Endothelial cell of umbilical vein (primary cell): Measurements from ENCODE around the gene METTL2A. TPM values are rescaled to one million over a fixed set of nuclear protein-coding genes. Genes with fewer than 3 reads are reported as not detected.
"Not testable (repeated sequence)": the region's sequence is repeated elsewhere in the genome, so short reads cannot be mapped to it uniquely, and the experiment has no call there.

Source experiments
- BruUV-seq: library from RNA; stranded (reverse); fragments of 400-500 nt; replicated peaks from 2 replicates; lab custom pipeline; 2021; lab: Mats Ljungman, UMichigan
- CTCF ChIA-PET: fragments of 300-600, 350-600 bp; sonication (Branson Sonifier 250); formaldehyde crosslinking; loops from one replicate; lab custom pipeline; 2021; ENCODE audit warnings: antibody characterized with exemption, inconsistent platforms; lab: Charles Lee
- POLR2A ChIA-PET: fragments of 300-600, 350-600 bp; sonication (Branson Sonifier 250); formaldehyde crosslinking; loops from one replicate; lab custom pipeline; 2021; ENCODE audit warnings: antibody characterized with exemption, inconsistent platforms; lab: Charles Lee
- DNase-seq: peaks from one replicate; pipeline ENCODE4 v3.0.0-alpha.2; 2011; ENCODE audit warnings: low read depth, low spot score
- FAIRE-seq: peaks from 2 replicates; lab custom pipeline; 2011; peaks lifted over from hg19 to GRCh38; lab: Jason Lieb, UNC
- H2AFZ ChIP-seq: 2 replicates; pipeline ENCODE4 v1.6.0; 2012; ENCODE audit warnings: low read depth, low read length, control low read depth, inconsistent platforms
- H3K27ac ChIP-seq: 2 replicates; pipeline ENCODE4 v1.5.1; 2011; ENCODE audit warnings: low read depth, mild to moderate bottlenecking, control low read depth, low read length, moderate library complexity; ENCODE audit not compliant: insufficient read depth
- H3K27me3 ChIP-seq, 2 experiments: 2 replicates each; pipeline versions ENCODE4 v1.6.0 to v1.6.1; 2011; ENCODE audit warnings: low read length in 2 of 2, mixed read lengths in 1 of 2; ENCODE audit not compliant: control insufficient read depth in 2 of 2, insufficient read depth in 2 of 2
- H3K36me3 ChIP-seq, 2 experiments: 2 replicates in 1 of 2; 3 replicates in 1 of 2; pipeline ENCODE4 v1.5.1; 2011; ENCODE audit warnings: low read length in 2 of 2, mild to moderate bottlenecking in 1 of 2, moderate library complexity in 1 of 2; ENCODE audit not compliant: control insufficient read depth in 2 of 2, insufficient read depth in 2 of 2; ENCODE audit errors: extremely low read depth in 1 of 2
- H3K4me1 ChIP-seq: 3 replicates; pipeline ENCODE4 v1.5.1; 2011; ENCODE audit warnings: mild to moderate bottlenecking, low read length; ENCODE audit not compliant: control insufficient read depth, insufficient read depth; ENCODE audit errors: extremely low read depth
- H3K4me2 ChIP-seq: 2 replicates; pipeline ENCODE4 v1.6.1; 2011; ENCODE audit warnings: low read length, control low read depth, mixed read lengths; ENCODE audit not compliant: insufficient read depth
- H3K4me3 ChIP-seq, 3 experiments: fragments of 200-600 bp in 1 of 3; sonication (generic), shearing (Covaris generic) in 1 of 3; replicated peaks in 1 of 3; 2 replicates each; pipeline ENCODE4 v1.5.1; 2011 to 2016; ENCODE audit warnings: control low read depth in 3 of 3, low read length in 3 of 3, mild to moderate bottlenecking in 2 of 3, inconsistent platforms in 1 of 3, low read depth in 1 of 3, moderate library complexity in 1 of 3; ENCODE audit not compliant: insufficient read depth in 1 of 3
- H3K79me2 ChIP-seq: 2 replicates; pipeline ENCODE4 v1.6.0; 2012; ENCODE audit warnings: low read length, inconsistent platforms; ENCODE audit not compliant: control insufficient read depth, insufficient read depth
- H3K9ac ChIP-seq: replicated peaks from 2 replicates; pipeline ENCODE3; 2011; ENCODE audit warnings: low read length, control low read depth; ENCODE audit not compliant: insufficient read depth; ENCODE audit errors: extremely low read depth
- H3K9me1 ChIP-seq: replicated peaks from 3 replicates; pipeline ENCODE4 v1.6.0; 2011; ENCODE audit warnings: mild to moderate bottlenecking, low read length; ENCODE audit not compliant: control insufficient read depth, insufficient read depth; ENCODE audit errors: extremely low read depth
- H3K9me3 ChIP-seq: replicated peaks from 2 replicates; pipeline ENCODE4 v1.5.1; 2012; ENCODE audit warnings: low read length, inconsistent platforms; ENCODE audit not compliant: control insufficient read depth, insufficient read depth
- H4K20me1 ChIP-seq: replicated peaks from 2 replicates; pipeline ENCODE3; 2011; ENCODE audit warnings: mild to moderate bottlenecking, low read length; ENCODE audit not compliant: control insufficient read depth, insufficient read depth; ENCODE audit errors: extremely low read depth
- dilution Hi-C: fragments of 300-500 bp; cut with MboI; formaldehyde crosslinking; loops from one replicate; pipeline ENCODE4 v1.15.0; 2019; ENCODE audit warnings: low sequenced_read_pairs; ENCODE audit not compliant: extremely low pct_ligation_motif_present
- intact Hi-C: fragments of 100-400 bp; cut with micrococcal nuclease; formaldehyde crosslinking; loops from one replicate; pipeline ENCODE4 v1.10.0; 2022
- polyA plus RNA-seq, 4 experiments: library from polyadenylated mRNA; depleted of rRNA in 3 of 4; stranded (reverse) in 3 of 4; unstranded in 1 of 4; fragments of >200 nt; gene quantifications; 2 replicates each; pipeline versions ENCODE4 v1.2.1 to v1.2.3, GENCODE V29; 2011 to 2012; ENCODE audit warnings: missing spikeins in 1 of 4
- total RNA-seq: library from RNA; stranded (reverse); gene quantifications from 2 replicates; pipeline ENCODE4 v1.2.3, GENCODE V29; 2021

The METTL2A gene
- total and polyA plus RNA-seq, 2 donors (not counting 3 experiments of a cell fraction or from before 2014, with no cell fraction given), result 9.0 to 23.3 TPM

DNA sequence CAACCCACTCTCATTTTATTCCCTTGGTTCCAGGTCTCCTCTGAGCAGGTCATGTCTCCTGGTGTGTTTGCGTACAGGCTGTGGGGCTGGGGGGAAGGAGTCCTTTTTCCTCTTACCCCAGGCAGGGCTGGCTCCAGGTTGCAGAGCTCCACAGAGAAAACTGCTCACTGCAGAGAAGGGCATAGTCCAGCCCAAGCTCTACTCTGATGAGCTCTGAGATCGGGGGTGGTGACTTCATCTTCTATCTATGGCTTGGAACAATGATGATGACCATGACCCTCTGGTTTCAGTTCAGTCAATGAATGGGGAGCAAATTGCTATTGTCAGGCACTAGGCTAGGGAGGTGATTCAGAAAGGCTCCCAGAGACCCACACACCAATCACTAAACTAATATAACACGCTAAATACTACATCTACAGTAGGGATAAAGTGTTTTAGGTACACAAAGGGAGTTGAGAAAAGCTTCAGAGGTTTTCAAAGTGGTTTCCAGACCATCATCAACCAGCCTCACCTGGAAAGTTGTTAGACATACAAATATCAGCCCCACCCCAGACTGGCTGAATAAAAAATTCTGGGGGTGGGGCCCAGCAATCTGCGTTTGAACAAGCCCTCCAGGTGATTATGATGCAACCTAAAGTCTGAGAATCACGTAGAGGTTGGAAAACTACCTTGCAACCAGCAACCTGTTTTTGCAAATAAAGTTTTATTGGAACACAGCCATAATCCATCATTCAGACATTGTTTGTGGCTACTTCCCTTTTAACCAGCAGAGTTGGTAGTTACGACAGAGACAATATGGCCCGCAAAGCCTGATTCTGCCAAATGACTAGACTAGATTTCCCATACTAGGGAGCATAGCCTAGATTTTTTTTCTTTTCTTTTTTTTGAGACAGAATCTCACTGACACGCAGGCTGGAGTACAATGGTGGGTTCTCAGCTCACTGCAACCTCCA, 49.6 kb downstream of the METTL2A start:
- H3K79me2 ChIP-seq, H3K9ac ChIP-seq, DNase-seq, H3K27ac ChIP-seq, H2AFZ ChIP-seq, H3K4me3 ChIP-seq, H3K4me1 ChIP-seq, intact Hi-C loops, H3K9me1 ChIP-seq, dilution Hi-C loops, H3K27me3 ChIP-seq, H4K20me1 ChIP-seq, H3K4me2 ChIP-seq, H3K36me3 ChIP-seq, BruUV-seq, H3K9me3 ChIP-seq: not testable (repeated sequence)
- ChIA-PET CTCF (interaction anchor here (1.2 kb wide), 1 partner anchor 52 kb away, joined by 3 read pairs; no protein-coding TSS in a partner anchor), POLR2A (interaction anchor here (0.5 kb wide), 1 partner anchor 13 kb away, joined by 3 read pairs; no protein-coding TSS in a partner anchor)
- peak; percentile 37 for FAIRE-seq

DNA sequence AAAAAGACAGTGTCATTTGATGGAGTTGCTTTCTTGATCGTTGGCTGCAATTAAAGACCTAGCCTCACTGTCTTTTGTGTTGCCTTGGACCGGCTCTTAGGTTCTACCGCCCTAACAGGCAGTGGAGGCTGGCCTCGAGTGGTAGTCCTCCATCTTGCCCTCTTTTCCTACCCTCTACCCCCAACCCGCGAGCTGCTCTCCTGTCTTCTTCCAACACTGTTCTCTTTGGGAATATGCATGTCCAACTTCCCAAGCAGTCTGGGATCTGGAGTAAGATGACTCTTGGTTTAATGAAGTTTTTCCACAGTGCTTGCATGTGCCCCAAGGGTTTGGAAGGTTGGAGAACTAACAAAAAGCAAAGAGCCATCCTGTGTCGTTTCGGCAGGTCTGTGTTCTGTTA, 53.4 kb downstream of the METTL2A start:
- H3K36me3 ChIP-seq, POLR2A ChIA-PET, H4K20me1 ChIP-seq, H3K27me3 ChIP-seq, H3K4me3 ChIP-seq, H2AFZ ChIP-seq, H3K9me3 ChIP-seq, dilution Hi-C loops, H3K9me1 ChIP-seq, H3K27ac ChIP-seq, CTCF ChIA-PET, H3K9ac ChIP-seq, DNase-seq, FAIRE-seq: not testable (repeated sequence)
- Histone ChIP-seq H3K4me2 (peak overlapping the region; percentile 67), H3K4me1 (peaks cover 11% of the 10 kb centered on the region), H3K79me2 (peaks cover 28% of the 10 kb centered on the region)
- intact Hi-C loops, result loop anchor here (5.0 kb wide), 1 partner anchor 55 kb away; the partner anchor contains the start of gene METTL2A
- BruUV-seq, result TSS peak; percentile 42

DNA sequence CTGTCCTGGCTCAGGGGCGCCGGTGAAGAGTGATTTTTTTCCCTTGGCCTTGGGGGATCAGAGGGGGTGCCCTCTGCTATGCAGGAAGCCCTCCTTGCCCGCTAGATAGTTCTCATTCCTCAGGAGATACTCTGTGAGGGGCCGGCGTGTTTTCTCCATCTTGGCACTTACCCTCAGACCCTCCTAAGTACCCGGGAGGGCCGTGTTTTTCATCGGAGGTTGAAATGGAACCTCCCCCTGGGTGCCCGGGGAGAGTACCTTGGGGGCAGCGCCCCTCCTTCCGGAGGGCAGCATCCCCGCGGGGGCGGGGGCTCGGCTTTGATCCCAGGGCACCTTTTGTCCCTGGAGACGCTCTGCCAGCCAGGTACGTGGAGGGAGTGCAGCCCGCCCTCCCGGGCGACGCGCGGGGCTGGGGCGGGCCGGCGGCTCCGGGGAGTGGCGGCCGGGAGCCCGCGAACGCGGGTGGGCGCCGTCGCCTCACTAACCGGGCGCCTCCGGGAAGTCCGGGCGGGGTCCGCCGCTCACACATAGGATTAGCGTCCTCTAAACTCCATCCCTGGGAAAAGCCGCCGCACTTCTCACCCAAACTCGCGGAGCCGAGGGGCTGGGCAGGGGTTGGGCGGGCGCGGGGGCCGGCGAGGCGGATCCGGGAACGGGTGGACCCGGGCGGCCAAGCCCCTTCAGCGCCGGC, 54.2 kb downstream of the METTL2A start:
- CTCF ChIA-PET, BruUV-seq, dilution Hi-C loops, H3K27me3 ChIP-seq, DNase-seq, H3K36me3 ChIP-seq, H3K9me3 ChIP-seq, H3K9me1 ChIP-seq, POLR2A ChIA-PET, H4K20me1 ChIP-seq: not testable (repeated sequence)
- peak overlapping the region; percentile 34 for H2AFZ ChIP-seq
- peaks cover 36% of the 10 kb centered on the region for H3K79me2 ChIP-seq
- FAIRE-seq, result peak; percentile 35
- peak overlapping the region; percentile 42 for H3K9ac ChIP-seq
- H3K27ac ChIP-seq, result peak overlapping the region; percentile 65
- H3K4me3 ChIP-seq, result peak overlapping the region; percentile 35 to 61 (median 52)
- H3K4me2 ChIP-seq, result peak overlapping the region; percentile 67
- intact Hi-C loops, result loop anchor here (5.0 kb wide), 1 partner anchor 56 kb away; the partner anchor contains the start of gene METTL2A
- peaks cover 11% of the 10 kb centered on the region for H3K4me1 ChIP-seq
